ENCODE measurements around the gene KRTAP1-1.
A peak's percentile ranks its signal among the peaks of the same experiment; 100 is the strongest.
"Not testable (repeated sequence)": the region's sequence is repeated elsewhere in the genome, so short reads cannot be mapped to it uniquely, and the experiment has no call there.

KRTAP1-1 gene, protein sequence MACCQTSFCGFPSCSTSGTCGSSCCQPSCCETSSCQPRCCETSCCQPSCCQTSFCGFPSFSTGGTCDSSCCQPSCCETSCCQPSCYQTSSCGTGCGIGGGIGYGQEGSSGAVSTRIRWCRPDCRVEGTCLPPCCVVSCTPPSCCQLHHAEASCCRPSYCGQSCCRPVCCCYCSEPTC

DNA sequence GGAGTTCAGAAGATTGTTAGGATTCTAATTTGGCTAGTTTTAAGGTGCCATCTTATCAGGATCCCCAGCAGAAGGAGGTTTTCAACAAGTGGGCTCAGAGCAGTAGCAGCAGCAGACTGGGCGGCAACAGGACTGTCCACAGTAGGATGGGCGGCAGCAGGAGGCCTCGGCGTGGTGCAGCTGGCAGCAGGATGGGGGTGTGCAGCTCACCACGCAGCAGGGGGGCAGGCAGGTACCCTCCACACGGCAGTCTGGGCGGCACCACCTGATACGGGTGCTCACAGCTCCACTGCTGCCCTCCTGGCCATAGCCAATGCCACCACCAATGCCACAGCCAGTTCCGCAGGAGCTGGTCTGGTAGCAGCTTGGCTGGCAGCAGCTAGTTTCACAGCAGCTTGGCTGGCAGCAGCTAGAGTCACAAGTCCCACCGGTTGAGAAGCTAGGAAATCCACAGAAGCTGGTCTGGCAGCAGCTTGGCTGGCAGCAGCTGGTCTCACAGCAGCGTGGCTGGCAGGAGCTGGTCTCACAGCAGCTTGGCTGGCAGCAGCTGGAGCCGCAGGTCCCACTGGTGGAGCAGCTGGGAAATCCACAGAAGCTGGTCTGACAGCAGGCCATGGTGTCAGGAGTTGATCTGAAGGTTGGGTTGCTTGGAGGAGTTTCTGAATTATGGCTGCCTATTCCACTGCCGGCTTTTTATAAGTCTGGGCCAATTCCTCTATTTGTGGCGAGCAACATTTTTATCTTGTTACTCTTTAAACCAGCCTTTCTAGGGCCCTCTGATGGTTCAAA lies at the start of gene KRTAP1-1:
KRTAP1-1 (minus strand) TSS at position 668 of the 789 bp plus-strand sequence; CDS start at position 615, 53 bp downstream.
- DNase-seq, result peak; percentile 5 to 59

GRCh38 chr17:41088760-41089352 lies 47.6 kb upstream of the KRTAP1-1 start:
- not testable (repeated sequence) for DNase-seq

- not testable (repeated sequence) for DNase-seq
Observed at GRCh38 chr17:41084100-41084856, 43.0 kb upstream of the KRTAP1-1 start, which contains the start of gene KRTAP4-7. Gene KRTAP4-7 (plus strand): TSS chr17:41084150. CDS start chr17:41084207, 57 bp downstream.

- DNase-seq, result not testable (repeated sequence)
Observed at GRCh38 chr17:41083427-41083826, 42.2 kb upstream of the KRTAP1-1 start.

DNA sequence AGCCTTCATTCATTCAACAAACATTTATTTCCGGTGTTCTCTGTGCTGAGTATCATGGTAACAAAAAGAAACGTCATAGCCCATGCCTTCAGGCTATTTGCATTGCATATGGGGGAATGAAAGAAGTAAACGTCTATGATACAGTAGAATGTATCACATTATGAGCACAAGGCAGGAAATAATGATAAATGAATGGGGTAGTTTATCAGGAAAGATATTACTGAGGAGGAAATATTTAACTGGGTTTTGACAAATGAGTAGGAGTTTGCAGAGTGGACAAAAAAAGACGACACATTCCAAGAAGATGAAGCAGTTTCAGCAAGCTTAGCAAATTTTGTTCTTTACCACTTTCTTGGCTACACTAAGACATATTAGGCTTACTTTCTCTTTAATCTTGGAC lies 41.4 kb upstream of the KRTAP1-1 start:
- DNase-seq, result no peak

- DNase-seq, result no peak
Observed at GRCh38 chr17:41076788-41077187, 35.5 kb upstream of the KRTAP1-1 start.

GRCh38 chr17:41073676-41074075 lies 32.4 kb upstream of the KRTAP1-1 start:
- DNase-seq, result no peak

GRCh38 chr17:41071606-41072360 lies 30.5 kb upstream of the KRTAP1-1 start:
- peak in 1 of 2 experiments; percentile 14 for DNase-seq

DNA sequence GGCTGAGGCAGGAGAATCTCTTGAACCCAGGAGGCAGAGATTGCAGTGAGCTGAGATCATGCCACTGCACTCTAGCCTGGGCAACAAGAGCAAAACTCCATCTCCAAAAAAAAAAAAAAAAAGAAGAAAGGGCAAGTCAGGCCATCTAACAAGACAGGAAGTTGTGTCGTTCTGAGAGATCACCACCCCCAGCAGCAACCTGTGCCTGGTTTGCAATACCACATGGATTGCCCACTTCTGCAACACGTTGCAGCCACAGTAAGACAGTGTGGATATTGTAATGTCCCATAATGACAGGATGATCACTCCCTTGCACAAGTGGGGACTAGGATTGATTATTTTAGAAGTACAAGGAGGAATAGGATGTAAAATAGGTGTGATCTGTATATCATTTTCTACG lies 27.8 kb upstream of the KRTAP1-1 start:
- no peak for DNase-seq

DNA sequence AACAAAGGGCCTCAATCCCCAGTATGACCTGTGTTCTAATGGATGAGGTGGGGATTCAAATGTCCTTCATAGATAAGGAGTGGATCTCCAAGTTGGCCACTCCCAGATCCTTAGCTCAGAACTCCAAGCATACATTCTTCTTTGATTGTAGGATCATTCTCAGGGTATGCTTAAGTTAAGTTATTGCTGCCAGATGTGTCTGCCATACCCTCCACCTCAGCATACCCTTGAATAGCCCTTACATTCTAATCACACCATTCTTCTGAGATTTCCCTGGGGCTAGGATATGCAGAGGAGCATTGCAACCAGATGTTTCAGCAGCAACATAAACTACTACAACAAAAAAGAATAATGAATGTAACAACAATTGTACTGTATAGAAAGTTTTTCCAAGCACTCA lies 26.0 kb upstream of the KRTAP1-1 start:
- no peak for DNase-seq

DNA sequence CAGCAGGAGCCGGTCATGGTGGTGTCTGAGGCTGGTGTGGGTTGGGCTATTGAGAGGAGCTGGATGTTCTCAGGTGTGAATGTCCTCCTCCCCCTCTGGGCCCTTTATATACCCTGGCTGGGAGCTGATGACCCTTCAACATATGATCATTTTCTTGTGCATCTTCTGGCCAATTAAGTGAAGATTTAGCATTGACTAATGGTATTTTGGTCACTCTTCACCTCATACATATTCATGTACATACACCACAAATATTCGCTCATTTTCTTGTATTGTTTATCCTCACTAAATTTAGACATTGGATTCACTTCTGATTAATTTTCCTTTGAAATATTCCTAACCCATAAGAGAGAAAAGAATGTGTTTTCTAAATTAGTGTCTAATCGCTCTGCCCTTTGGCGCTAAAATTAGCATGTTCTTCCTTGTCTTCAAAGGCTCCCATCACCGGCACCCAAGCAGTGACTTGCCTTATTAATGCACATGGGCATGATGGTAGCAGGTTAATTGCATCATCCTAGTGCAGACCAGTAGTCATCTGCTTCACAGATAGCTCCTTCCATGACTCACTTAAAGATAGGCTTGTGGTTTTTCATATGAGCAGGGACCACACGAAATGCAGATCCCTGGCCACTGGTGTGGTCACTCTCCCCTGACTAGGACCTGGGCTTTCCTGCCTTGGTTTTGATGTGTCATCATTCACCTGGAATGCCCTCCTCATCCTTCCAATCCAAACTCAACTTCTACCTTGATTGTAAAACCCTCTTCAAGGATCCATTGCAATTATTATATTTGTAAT lies 24.8 kb upstream of the KRTAP1-1 start, which contains the start of gene KRTAP2-4:
KRTAP2-4 (minus strand) TSS at position 51 of the 796 bp plus-strand sequence; CDS start at position 17, 34 bp downstream.
- no peak for DNase-seq

GRCh38 chr17:41065016-41065689 lies 23.9 kb upstream of the KRTAP1-1 start:
- DNase-seq, result not testable (repeated sequence)

- DNase-seq, result no peak
Observed at GRCh38 chr17:41064301-41064700, 23.1 kb upstream of the KRTAP1-1 start.

DNA sequence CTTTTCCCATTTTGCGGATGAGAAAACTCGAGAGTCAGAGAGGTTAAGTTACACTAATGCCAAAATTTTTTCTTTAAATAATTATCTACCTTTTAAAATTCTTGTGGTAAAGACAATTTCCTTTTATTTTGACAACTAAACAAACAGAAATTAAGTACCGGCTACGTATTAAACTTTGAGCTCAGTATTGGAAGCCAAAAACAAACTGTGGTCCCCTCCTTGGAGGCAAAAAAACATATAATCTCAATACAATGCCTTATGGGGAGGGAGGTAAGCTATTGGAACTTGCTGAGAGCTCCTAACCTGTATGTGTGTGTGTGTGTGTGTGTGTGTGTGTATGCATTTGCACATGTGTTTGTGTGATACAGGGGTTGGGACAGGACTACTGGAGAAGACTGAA lies 22.2 kb upstream of the KRTAP1-1 start:
- no peak for DNase-seq

DNA sequence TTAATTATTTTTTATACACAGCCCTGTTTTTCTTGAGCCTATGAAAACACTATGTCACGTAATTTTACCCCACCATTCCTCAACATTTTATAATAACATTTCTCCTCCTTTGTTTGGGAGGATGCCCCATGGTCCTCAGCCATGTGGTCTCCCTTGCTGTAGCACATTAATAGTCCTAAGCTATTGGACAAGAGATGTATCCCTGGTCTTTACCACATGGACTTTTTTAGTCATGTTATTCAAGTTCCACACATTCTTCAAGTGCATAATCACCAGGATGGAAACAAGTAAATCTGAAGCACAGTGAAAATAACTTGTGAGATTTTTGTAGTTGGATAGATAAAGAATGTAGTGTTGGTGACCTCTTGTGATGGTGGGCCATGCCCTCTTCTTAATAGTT lies 20.7 kb upstream of the KRTAP1-1 start:
- DNase-seq, result no peak

GRCh38 chr17:41060052-41060604 lies 18.9 kb upstream of the KRTAP1-1 start, which contains the start of gene KRTAP2-3:
Gene KRTAP2-3 (minus strand): TSS chr17:41060114. CDS start chr17:41060050, 64 bp downstream.
- DNase-seq, result no peak

DNA sequence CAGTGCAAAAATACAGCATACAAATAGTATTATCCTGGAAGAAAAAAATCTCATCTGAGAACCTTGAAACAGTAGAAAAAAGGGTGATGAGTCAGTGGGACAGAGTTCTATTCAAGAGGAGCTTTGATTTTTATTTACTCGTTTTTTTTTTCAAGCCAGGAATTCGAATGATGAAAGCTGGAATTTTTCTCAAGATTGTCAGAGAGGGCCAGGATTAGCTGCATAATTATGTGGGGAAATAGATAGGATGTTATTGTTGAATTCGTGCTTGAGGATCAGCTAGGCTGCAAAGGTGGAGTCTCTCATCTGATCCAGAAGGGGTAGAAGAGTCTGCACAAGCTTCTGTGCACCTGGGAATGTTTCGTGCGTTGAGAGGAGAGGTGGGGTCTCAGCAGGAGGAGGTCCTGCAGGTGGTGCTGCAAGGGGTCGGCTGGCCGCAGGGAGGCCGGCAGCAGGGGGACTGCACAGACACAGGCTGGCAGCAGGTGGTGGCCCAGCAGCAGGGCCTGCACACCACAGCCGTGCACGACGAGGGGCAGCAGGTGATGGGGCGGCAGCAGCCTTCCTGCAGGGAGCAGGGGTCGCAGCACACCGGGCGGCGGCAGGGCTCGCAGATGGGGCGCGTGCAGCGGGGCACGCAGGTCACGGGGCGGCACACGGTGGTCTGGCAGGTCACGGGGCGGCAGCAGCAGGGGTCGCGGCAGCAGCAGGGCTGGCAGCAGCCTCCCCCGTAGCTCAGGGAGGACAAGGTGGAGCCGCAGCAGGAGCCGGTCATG lies 18.2 kb upstream of the KRTAP1-1 start:
- not testable (repeated sequence) for DNase-seq

DNA sequence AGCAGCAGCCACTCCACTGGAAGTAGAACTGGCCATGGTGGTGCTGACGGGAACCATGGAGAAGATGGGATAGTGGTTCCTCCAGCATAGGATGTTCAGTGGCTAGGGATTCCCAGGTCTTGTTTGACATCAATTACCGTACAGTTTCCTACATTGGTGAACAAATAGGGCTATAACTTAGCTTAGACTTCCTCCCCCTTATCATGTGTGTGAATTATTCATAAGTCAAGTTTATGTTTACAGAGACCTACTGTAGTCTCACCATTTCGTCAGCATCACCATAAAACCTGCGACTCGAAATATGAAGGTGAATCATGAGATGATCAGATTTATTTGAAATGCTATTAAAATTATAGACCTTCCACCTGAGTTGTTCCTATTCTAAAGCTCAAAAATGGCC lies 17.5 kb upstream of the KRTAP1-1 start:
- no peak for DNase-seq

GRCh38 chr17:41057547-41057946 lies 16.3 kb upstream of the KRTAP1-1 start:
- DNase-seq, result no peak
